ENCODE data around the gene ARMCX5. TPM values are rescaled to one million over a fixed set of nuclear protein-coding genes. Genes with fewer than 3 reads are reported as not detected.
A peak's percentile ranks its signal among the peaks of the same experiment; 100 is the strongest.

Gene ARMCX5
- total and polyA plus RNA-seq, 4 donors, result 6.5 to 35.7 (median 11.7) TPM

- ATAC-seq (ENCODE audit: insufficient read depth, low FRiP score) (no peak), DNase-seq (no peak)
- no peaks in the 10 kb centered on the region for H3K9me3 ChIP-seq (ENCODE audit: control insufficient read depth in 4 of 4, insufficient read depth in 3 of 4, low read length in 3 of 4)
- no peak overlapping the region for H3K27ac ChIP-seq (ENCODE audit: low read depth in 1 of 2, low read length in 1 of 2)
- H3K9ac ChIP-seq (ENCODE audit: insufficient read depth in 1 of 2, low read length in 2 of 2), result no peak overlapping the region
- TF ChIP-seq CTCF (IDR thresholded peaks at IDR 0.05; ENCODE audit: control extremely low read depth, extremely low read depth), result no peak
- no peaks in the 10 kb centered on the region for H3K4me1 ChIP-seq (ENCODE audit: control insufficient read depth in 5 of 5, insufficient read depth in 5 of 5, low read length in 5 of 5)
- no peaks in the 10 kb centered on the region for H3K27me3 ChIP-seq (ENCODE audit: control insufficient read depth in 3 of 3, insufficient read depth in 3 of 3, low read length in 2 of 3)
- 22 to 35% methylated on average over 1 of the region's 1 CpG for WGBS, 2 donors
- no peaks in the 10 kb centered on the region for H3K36me3 ChIP-seq (ENCODE audit: control insufficient read depth in 4 of 4, insufficient read depth in 4 of 4, low read length in 4 of 4)
- no peak overlapping the region for H3K4me3 ChIP-seq
Measured at GRCh38 chrX:102580891-102581290, 18.4 kb upstream of the ARMCX5 start.

- no peak overlapping the region for H3K9ac ChIP-seq (ENCODE audit: insufficient read depth in 1 of 2, low read length in 2 of 2)
- peaks cover 0 to 9% (median 3%) of the 10 kb centered on the region in 3 donors for H3K27me3 ChIP-seq (ENCODE audit: control insufficient read depth in 3 of 3, insufficient read depth in 3 of 3, low read length in 2 of 3)
- H3K9me3 ChIP-seq (ENCODE audit: control insufficient read depth in 4 of 4, insufficient read depth in 3 of 4, low read length in 3 of 4), result no peaks in the 10 kb centered on the region
- no peaks in the 10 kb centered on the region for H3K36me3 ChIP-seq (ENCODE audit: control insufficient read depth in 4 of 4, insufficient read depth in 4 of 4, low read length in 4 of 4)
- no peak for TF ChIP-seq CTCF (IDR thresholded peaks at IDR 0.05; ENCODE audit: control extremely low read depth, extremely low read depth)
- H3K4me1 ChIP-seq (ENCODE audit: control insufficient read depth in 5 of 5, insufficient read depth in 5 of 5, low read length in 5 of 5), result no peaks in the 10 kb centered on the region
- WGBS, 2 donors, result 68 to 77% methylated on average over 2 of the region's 2 CpGs
- H3K27ac ChIP-seq (ENCODE audit: low read depth in 1 of 2, low read length in 1 of 2), result no peak overlapping the region
- H3K4me3 ChIP-seq, result no peak overlapping the region
- ATAC-seq (ENCODE audit: insufficient read depth, low FRiP score) (no peak), DNase-seq (no peak)
Measured at GRCh38 chrX:102593367-102593766, 5.9 kb upstream of the ARMCX5 start.

- Histone ChIP-seq H3K27me3 (ENCODE audit: control insufficient read depth in 3 of 3, insufficient read depth in 3 of 3, low read length in 2 of 3) (peaks cover 0 to 6% (median 3%) of the 10 kb centered on the region in 3 donors), H3K36me3 (ENCODE audit: control insufficient read depth in 4 of 4, insufficient read depth in 4 of 4, low read length in 4 of 4) (peaks cover 0 to 9% (median 4%) of the 10 kb centered on the region in 4 donors), H3K4me1 (ENCODE audit: control insufficient read depth in 5 of 5, insufficient read depth in 5 of 5, low read length in 5 of 5) (peaks cover 0 to 8% (median 3%) of the 10 kb centered on the region in 5 donors), H3K9ac (ENCODE audit: insufficient read depth in 1 of 2, low read length in 2 of 2) (peak overlapping the region; percentile 64 to 94), H3K4me3 (peak overlapping the region; percentile 53), H3K9me3 (ENCODE audit: control insufficient read depth in 4 of 4, insufficient read depth in 3 of 4, low read length in 3 of 4) (no peaks in the 10 kb centered on the region), H3K27ac (ENCODE audit: low read depth in 1 of 2, low read length in 1 of 2) (peak overlapping the region; percentile 34 to 82)
- 7 to 33% methylated on average over 6 of the region's 6 CpGs for WGBS, 2 donors
- no peak for TF ChIP-seq CTCF (IDR thresholded peaks at IDR 0.05; ENCODE audit: control extremely low read depth, extremely low read depth)
- ATAC-seq (ENCODE audit: insufficient read depth, low FRiP score), result peak; percentile 1
- peak; percentile 22 to 66 (median 62) for DNase-seq
Measured at GRCh38 chrX:102599951-102600579, 750 bp downstream of the ARMCX5 start.
